HL-60/S4 treated with phorbol 12-myristate 13-acetate at 8.2 ng/mL for 4 days and 3 days (cell line): ENCODE data around the gene EIPR1.
"Not testable (repeated sequence)": the region's sequence is repeated elsewhere in the genome, so short reads cannot be mapped to it uniquely, and the experiment has no call there.

Source experiments
- in situ Hi-C: fragments of 300-500 bp; cut with MboI; formaldehyde crosslinking; loops from 2 replicates; pipeline ENCODE4 v1.15.0; 2022; ENCODE audit warnings: low sequenced_read_pairs

The EIPR1 gene

GRCh38 chr2:3403587-3404334 is 26.1 kb upstream of the EIPR1 start:
- in situ Hi-C loops: no loop called here

GRCh38 chr2:3399829-3400228 is 22.2 kb upstream of the EIPR1 start:
- in situ Hi-C loops: no loop called here

GRCh38 chr2:3399381-3399780 is 21.8 kb upstream of the EIPR1 start:
- in situ Hi-C loops: no loop called here

- in situ Hi-C loops: no loop called here
These were observed 21.2 kb upstream of the EIPR1 start for GRCh38 chr2:3398857-3399256.

GRCh38 chr2:3396920-3397559 is 19.4 kb upstream of the EIPR1 start:
- in situ Hi-C loops: no loop called here

GRCh38 chr2:3392216-3392615 is 14.6 kb upstream of the EIPR1 start:
- in situ Hi-C loops: no loop called here

GRCh38 chr2:3390041-3390440 is 12.4 kb upstream of the EIPR1 start:
- in situ Hi-C loops: no loop called here

- in situ Hi-C loops: no loop called here
These were observed 11.6 kb upstream of the EIPR1 start for GRCh38 chr2:3389193-3389592.

GRCh38 chr2:3388412-3388738 is 10.8 kb upstream of the EIPR1 start:
- in situ Hi-C loops: no loop called here

- in situ Hi-C loops: no loop called here
These were observed 10.2 kb upstream of the EIPR1 start for GRCh38 chr2:3387644-3388411.

GRCh38 chr2:3387011-3387410 is 9.4 kb upstream of the EIPR1 start:
- in situ Hi-C loops: no loop called here

GRCh38 chr2:3386448-3386958 is 8.9 kb upstream of the EIPR1 start:
- in situ Hi-C loops: no loop called here

GRCh38 chr2:3379647-3380534 is 2.3 kb upstream of the EIPR1 start, which contains the start of gene TRAPPC12:
Gene TRAPPC12, plus strand, starts transcription at chr2:3379694. Its CDS starts 7,930 bp downstream, at chr2:3387624.
- in situ Hi-C loops: no loop called here

GRCh38 chr2:3379339-3379646 is 1.7 kb upstream of the EIPR1 start:
- in situ Hi-C loops: no loop called here

- in situ Hi-C loops: no loop called here
These were observed 373 bp downstream of the EIPR1 start for GRCh38 chr2:3377279-3377611.

- in situ Hi-C loops: no loop called here
These were observed 797 bp downstream of the EIPR1 start for GRCh38 chr2:3376821-3377220.

GRCh38 chr2:3369340-3370181 is 8.1 kb downstream of the EIPR1 start:
- in situ Hi-C loops: not testable (repeated sequence)

GRCh38 chr2:3368261-3368722 is 9.3 kb downstream of the EIPR1 start:
- in situ Hi-C loops: no loop called here

GRCh38 chr2:3365219-3365618 is 12.4 kb downstream of the EIPR1 start:
- in situ Hi-C loops: no loop called here
